Astrocyte (in vitro differentiated cells and primary cell): Measurements from ENCODE around the gene OR5AK2. TPM values are rescaled to one million over a fixed set of nuclear protein-coding genes. Genes with fewer than 3 reads are reported as not detected.
A peak's percentile ranks its signal among the peaks of the same experiment; 100 is the strongest.
"Not testable (repeated sequence)": the region's sequence is repeated elsewhere in the genome, so short reads cannot be mapped to it uniquely, and the experiment has no call there.

ENCODE experiments used
- DNase-seq: peaks from one replicate; pipeline ENCODE4 v3.0.0-alpha.2; 2010; ENCODE audit warnings: low read depth
- FAIRE-seq: peaks from 2 replicates; lab custom pipeline; 2011; peaks lifted over from hg19 to GRCh38; lab: Jason Lieb, UNC
- H2AFZ ChIP-seq: 2 replicates; pipeline ENCODE4 v1.6.0; 2012; ENCODE audit warnings: low read depth, low read length, inconsistent platforms
- H3K27ac ChIP-seq: 2 replicates; pipeline ENCODE4 v1.5.1; 2011; ENCODE audit warnings: low read depth, low read length, inconsistent platforms
- H3K27me3 ChIP-seq: 2 replicates; pipeline ENCODE4 v1.6.0; 2011; ENCODE audit warnings: low read length, inconsistent platforms; ENCODE audit not compliant: insufficient read depth
- H3K36me3 ChIP-seq: 2 replicates; pipeline ENCODE4 v1.5.1; 2011; ENCODE audit warnings: low read length, inconsistent platforms; ENCODE audit not compliant: insufficient read depth
- H3K4me1 ChIP-seq: 2 replicates; pipeline ENCODE4 v1.5.1; 2011; ENCODE audit warnings: low read length, inconsistent platforms; ENCODE audit not compliant: insufficient read depth
- H3K4me2 ChIP-seq: 2 replicates; pipeline ENCODE4 v1.6.0; 2012; ENCODE audit warnings: low read length, inconsistent platforms
- H3K4me3 ChIP-seq: 2 replicates; pipeline ENCODE4 v1.5.1; 2011; ENCODE audit warnings: low read depth, mild to moderate bottlenecking, low read length, inconsistent platforms; ENCODE audit not compliant: insufficient read depth
- H3K79me2 ChIP-seq: 2 replicates; pipeline ENCODE4 v1.6.0; 2012; ENCODE audit warnings: mild to moderate bottlenecking, low read length, inconsistent platforms; ENCODE audit not compliant: insufficient read depth
- H3K9ac ChIP-seq: 2 replicates; pipeline ENCODE4 v1.6.0; 2012; ENCODE audit warnings: mild to moderate bottlenecking, low read length, inconsistent platforms
- H3K9me3 ChIP-seq: 2 replicates; pipeline ENCODE4 v1.5.1; 2012; ENCODE audit warnings: low read depth, mild to moderate bottlenecking, low read length, inconsistent platforms; ENCODE audit not compliant: insufficient read depth
- H4K20me1 ChIP-seq: 2 replicates; pipeline ENCODE4 v1.6.0; 2012; ENCODE audit warnings: low read length, inconsistent platforms; ENCODE audit not compliant: insufficient read depth
- H3K27ac Mint-ChIP-seq: one replicate; pipeline ENCODE4 v1.8.0; 2021; ENCODE audit warnings: mild to moderate bottlenecking, mixed read lengths; ENCODE audit not compliant: unreplicated experiment
- H3K27me3 Mint-ChIP-seq: one replicate; pipeline ENCODE4 v1.8.0; 2021; ENCODE audit warnings: low read depth, mixed read lengths; ENCODE audit not compliant: unreplicated experiment
- H3K36me3 Mint-ChIP-seq: one replicate; pipeline ENCODE4 v1.8.0; 2021; ENCODE audit warnings: low read depth, mixed read lengths; ENCODE audit not compliant: unreplicated experiment
- H3K4me1 Mint-ChIP-seq: one replicate; pipeline ENCODE4 v1.8.0; 2021; ENCODE audit warnings: low read depth, mixed read lengths; ENCODE audit not compliant: unreplicated experiment
- H3K4me3 Mint-ChIP-seq: one replicate; pipeline ENCODE4 v1.8.0; 2021; ENCODE audit warnings: mild to moderate bottlenecking, moderate library complexity, mixed read lengths; ENCODE audit not compliant: unreplicated experiment
- H3K9me3 Mint-ChIP-seq: one replicate; pipeline ENCODE4 v1.8.0; 2021; ENCODE audit warnings: mild to moderate bottlenecking, mixed read lengths; ENCODE audit not compliant: unreplicated experiment
- EZH2 ChIP-seq: IDR thresholded peaks from 2 replicates; pipeline ENCODE4 v1.6.1; 2012; ENCODE audit warnings: mild to moderate bottlenecking, low read length, inconsistent platforms; ENCODE audit not compliant: insufficient read depth
- total RNA-seq: library from RNA; stranded (reverse); gene quantifications from 2 replicates; pipeline ENCODE4 v1.2.1, GENCODE V29; 2021
- TF ChIP-seq, protein P1 (sequence below): IDR thresholded peaks from 2 replicates; pipeline ENCODE4 v1.5.1; 2011; ENCODE audit warnings: low read depth, mild to moderate bottlenecking, inconsistent platforms, low read length, moderate library complexity; ENCODE audit not compliant: insufficient read depth

The OR5AK2 gene
- total RNA-seq, 1 donor from 2014 or later: not detected

DNA sequence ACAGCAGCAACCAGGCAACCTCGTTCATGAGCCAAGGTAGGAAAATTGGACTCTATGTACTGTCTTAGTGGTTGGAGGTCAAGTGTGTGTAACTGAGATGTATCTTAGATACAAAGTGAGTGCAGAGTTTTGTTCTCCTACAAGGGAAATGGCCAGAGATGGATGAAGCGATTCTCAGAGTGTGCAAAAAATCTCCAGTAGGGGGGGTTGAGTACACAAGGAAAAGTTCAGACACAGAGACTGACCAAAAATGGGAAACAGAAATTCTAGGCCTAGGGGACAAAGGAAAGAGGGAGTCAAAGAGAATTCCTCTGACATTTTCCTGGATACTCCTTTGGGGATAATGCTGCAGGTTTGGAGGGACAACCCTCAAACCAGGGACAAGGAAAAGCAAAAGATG, 38.2 kb upstream of the OR5AK2 start:
- H3K79me2 ChIP-seq: no peaks in the 10 kb centered on the region
- Mint-ChIP-seq H3K27ac (no peak overlapping the region), H3K9me3 (peaks cover 10% of the 10 kb centered on the region), H3K27me3 (no peaks in the 10 kb centered on the region), H3K4me1 (peaks cover 5% of the 10 kb centered on the region), H3K36me3 (peaks cover 3% of the 10 kb centered on the region), H3K4me3 (no peak overlapping the region)
- no peak overlapping the region for H3K4me3 ChIP-seq
- no peak overlapping the region for H3K27ac ChIP-seq
- no peaks in the 10 kb centered on the region for H3K9me3 ChIP-seq
- H3K9ac ChIP-seq: no peak overlapping the region
- no peak overlapping the region for H3K4me2 ChIP-seq
- DNase-seq (no peak), FAIRE-seq (no peak)
- no peaks in the 10 kb centered on the region for H4K20me1 ChIP-seq
- no peak overlapping the region for H2AFZ ChIP-seq
- no peaks in the 10 kb centered on the region for H3K27me3 ChIP-seq
- no peaks in the 10 kb centered on the region for H3K4me1 ChIP-seq
- no peak for TF ChIP-seq EZH2
- TF ChIP-seq, protein P1, sequence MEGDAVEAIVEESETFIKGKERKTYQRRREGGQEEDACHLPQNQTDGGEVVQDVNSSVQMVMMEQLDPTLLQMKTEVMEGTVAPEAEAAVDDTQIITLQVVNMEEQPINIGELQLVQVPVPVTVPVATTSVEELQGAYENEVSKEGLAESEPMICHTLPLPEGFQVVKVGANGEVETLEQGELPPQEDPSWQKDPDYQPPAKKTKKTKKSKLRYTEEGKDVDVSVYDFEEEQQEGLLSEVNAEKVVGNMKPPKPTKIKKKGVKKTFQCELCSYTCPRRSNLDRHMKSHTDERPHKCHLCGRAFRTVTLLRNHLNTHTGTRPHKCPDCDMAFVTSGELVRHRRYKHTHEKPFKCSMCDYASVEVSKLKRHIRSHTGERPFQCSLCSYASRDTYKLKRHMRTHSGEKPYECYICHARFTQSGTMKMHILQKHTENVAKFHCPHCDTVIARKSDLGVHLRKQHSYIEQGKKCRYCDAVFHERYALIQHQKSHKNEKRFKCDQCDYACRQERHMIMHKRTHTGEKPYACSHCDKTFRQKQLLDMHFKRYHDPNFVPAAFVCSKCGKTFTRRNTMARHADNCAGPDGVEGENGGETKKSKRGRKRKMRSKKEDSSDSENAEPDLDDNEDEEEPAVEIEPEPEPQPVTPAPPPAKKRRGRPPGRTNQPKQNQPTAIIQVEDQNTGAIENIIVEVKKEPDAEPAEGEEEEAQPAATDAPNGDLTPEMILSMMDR: peak; percentile 5
- no peaks in the 10 kb centered on the region for H3K36me3 ChIP-seq

- not testable (repeated sequence) for H3K4me3 ChIP-seq, H3K4me2 ChIP-seq, FAIRE-seq
These were observed 34.8 kb upstream of the OR5AK2 start for GRCh38 chr11:56953907-56954306.

GRCh38 chr11:56961609-56962008, 27.1 kb upstream of the OR5AK2 start:
- FAIRE-seq: no peak
- H3K27ac Mint-ChIP-seq: no peak overlapping the region

More at GRCh38 chr11:56953907-56954306, 34.8 kb upstream of the OR5AK2 start:
- DNase-seq, H3K4me3 Mint-ChIP-seq, H3K4me1 Mint-ChIP-seq, H3K9me3 Mint-ChIP-seq, H3K79me2 ChIP-seq, H2AFZ ChIP-seq, H3K27ac ChIP-seq, H3K9me3 ChIP-seq, H3K27me3 Mint-ChIP-seq, H3K27ac Mint-ChIP-seq, H3K27me3 ChIP-seq, H3K36me3 Mint-ChIP-seq, H3K36me3 ChIP-seq, H3K4me1 ChIP-seq, H4K20me1 ChIP-seq, H3K9ac ChIP-seq: not testable (repeated sequence)

More at GRCh38 chr11:56961609-56962008, 27.1 kb upstream of the OR5AK2 start:
- H3K4me3 ChIP-seq: no peak overlapping the region
- Mint-ChIP-seq H3K9me3 (peaks cover 2% of the 10 kb centered on the region), H3K27me3 (no peaks in the 10 kb centered on the region), H3K4me1 (no peaks in the 10 kb centered on the region), H3K36me3 (no peaks in the 10 kb centered on the region), H3K4me3 (no peak overlapping the region)
- H4K20me1 ChIP-seq: no peaks in the 10 kb centered on the region
- no peak overlapping the region for H3K9ac ChIP-seq
- H3K27ac ChIP-seq: no peak overlapping the region
- H3K79me2 ChIP-seq: no peaks in the 10 kb centered on the region
- no peak for DNase-seq
- no peaks in the 10 kb centered on the region for H3K27me3 ChIP-seq
- no peaks in the 10 kb centered on the region for H3K9me3 ChIP-seq
- no peaks in the 10 kb centered on the region for H3K36me3 ChIP-seq
- no peak overlapping the region for H3K4me2 ChIP-seq
- H2AFZ ChIP-seq: no peak overlapping the region
- H3K4me1 ChIP-seq: no peaks in the 10 kb centered on the region
- no peak for TF ChIP-seq EZH2
- TF ChIP-seq, protein P1: no peak
